ENCODE measurements around the gene SPRR1B. TPM values are rescaled to one million over a fixed set of nuclear protein-coding genes. Genes with fewer than 3 reads are reported as not detected.

Gene SPRR1B
- total RNA-seq, 1 experiment from 2014 or later: not detected

DNA sequence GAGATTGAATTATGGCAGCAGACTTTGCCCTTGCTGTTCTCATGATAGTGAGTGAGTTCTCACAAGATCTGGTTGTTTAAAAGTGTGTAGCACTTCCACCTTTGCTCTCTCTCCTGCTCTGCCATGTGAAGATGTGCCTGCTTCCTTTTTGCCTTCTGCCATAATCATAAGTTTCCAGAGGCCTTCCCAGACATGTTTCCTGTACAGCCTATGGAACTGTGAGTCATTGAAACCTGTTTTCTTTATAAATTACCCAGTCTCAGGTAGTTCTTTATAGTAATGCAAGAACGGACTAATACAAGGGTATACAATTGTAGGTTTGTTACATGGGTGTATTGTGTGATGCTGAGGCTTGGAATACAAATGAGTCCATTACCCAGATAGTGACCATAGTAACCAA lies 4.2 kb downstream of the SPRR1B start:
- Mint-ChIP-seq H3K27ac (no peak overlapping the region), H3K9me3 (no peaks in the 10 kb centered on the region), H3K4me1 (peaks cover 14% of the 10 kb centered on the region), H3K4me3 (no peak overlapping the region), H3K36me3 (no peaks in the 10 kb centered on the region), H3K27me3 (ENCODE audit: low read depth) (no peaks in the 10 kb centered on the region)
- CTCF ChIA-PET: interaction anchor here (2.1 kb wide), 1 partner anchor 157 kb away, joined by 7 read pairs; no protein-coding TSS in a partner anchor
- POLR2A ChIA-PET: no interaction called here
- TF ChIP-seq MYBL2 (CRISPR knock-in tag; IDR thresholded peaks at IDR 0.05): no peak
- ATAC-seq (no peak), DNase-seq (ENCODE audit: low spot score) (no peak)

DNA sequence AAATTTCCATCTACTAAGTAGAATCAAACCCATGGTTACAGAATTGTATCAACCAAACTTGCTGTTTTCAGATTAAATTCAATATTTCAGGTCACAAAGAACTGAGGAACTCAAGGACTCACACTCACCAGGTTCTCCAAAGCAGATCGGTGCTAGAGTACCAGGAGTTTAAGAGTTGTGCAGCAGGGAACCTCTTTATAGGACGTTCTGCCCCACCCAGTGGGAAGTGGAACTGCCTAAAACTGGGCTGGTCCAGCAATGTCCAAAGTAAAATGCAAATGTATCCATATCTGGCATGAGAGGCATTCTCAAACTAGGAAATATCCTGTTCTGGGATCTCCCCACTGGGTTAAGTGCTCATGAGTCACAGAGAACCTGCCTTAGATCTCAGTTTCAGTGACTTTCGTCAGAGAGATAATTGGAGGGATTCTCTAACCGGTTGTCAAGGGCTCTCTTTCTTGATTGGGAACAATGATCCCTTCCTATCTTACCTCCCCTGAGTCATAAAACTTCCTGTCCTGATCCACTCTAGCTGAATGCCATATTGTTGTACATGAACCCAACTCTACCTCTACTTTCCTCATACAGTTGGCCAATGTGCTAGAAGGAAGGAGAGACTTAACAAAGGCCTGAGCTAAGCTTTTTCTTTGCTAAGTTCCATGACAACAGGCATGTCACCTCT lies 10.1 kb downstream of the SPRR1B start, which contains the start of gene SPRR2D:
Gene SPRR2D (minus strand): TSS at position 171 of the 682 bp plus-strand sequence. CDS start 774 bp downstream, outside the sequence.
- no peaks in the 10 kb centered on the region for H3K27me3 Mint-ChIP-seq (ENCODE audit: low read depth)
- ChIA-PET CTCF (interaction anchor here (1.1 kb wide), 1 partner anchor 81 kb away, joined by 3 read pairs; no protein-coding TSS in a partner anchor), POLR2A (no interaction called here)
- H3K9me3 Mint-ChIP-seq: no peaks in the 10 kb centered on the region
- H3K4me1 Mint-ChIP-seq: peaks cover 4% of the 10 kb centered on the region; the same call in 1 of the 2 replicates
- TF ChIP-seq ZNF219 (CRISPR knock-in tag; IDR thresholded peaks at IDR 0.05; ENCODE audit: borderline replicate concordance): no peak
- no peak for TF ChIP-seq IRF1 (CRISPR knock-in tag; IDR thresholded peaks at IDR 0.05)
- TF ChIP-seq, protein P1, sequence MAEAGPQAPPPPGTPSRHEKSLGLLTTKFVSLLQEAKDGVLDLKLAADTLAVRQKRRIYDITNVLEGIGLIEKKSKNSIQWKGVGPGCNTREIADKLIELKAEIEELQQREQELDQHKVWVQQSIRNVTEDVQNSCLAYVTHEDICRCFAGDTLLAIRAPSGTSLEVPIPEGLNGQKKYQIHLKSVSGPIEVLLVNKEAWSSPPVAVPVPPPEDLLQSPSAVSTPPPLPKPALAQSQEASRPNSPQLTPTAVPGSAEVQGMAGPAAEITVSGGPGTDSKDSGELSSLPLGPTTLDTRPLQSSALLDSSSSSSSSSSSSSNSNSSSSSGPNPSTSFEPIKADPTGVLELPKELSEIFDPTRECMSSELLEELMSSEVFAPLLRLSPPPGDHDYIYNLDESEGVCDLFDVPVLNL (CRISPR knock-in tag; IDR thresholded peaks at IDR 0.05; ENCODE audit: borderline replicate concordance, low read depth): no peak
- no peak for TF ChIP-seq GTF2I (CRISPR knock-in tag; conservative IDR thresholded peaks at IDR 0.05)
- TF ChIP-seq, protein P2, sequence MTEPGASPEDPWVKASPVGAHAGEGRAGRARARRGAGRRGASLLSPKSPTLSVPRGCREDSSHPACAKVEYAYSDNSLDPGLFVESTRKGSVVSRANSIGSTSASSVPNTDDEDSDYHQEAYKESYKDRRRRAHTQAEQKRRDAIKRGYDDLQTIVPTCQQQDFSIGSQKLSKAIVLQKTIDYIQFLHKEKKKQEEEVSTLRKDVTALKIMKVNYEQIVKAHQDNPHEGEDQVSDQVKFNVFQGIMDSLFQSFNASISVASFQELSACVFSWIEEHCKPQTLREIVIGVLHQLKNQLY (CRISPR knock-in tag; IDR thresholded peaks at IDR 0.05): no peak
- TF ChIP-seq NR1H2 (CRISPR knock-in tag; IDR thresholded peaks at IDR 0.05): no peak
- no peak for TF ChIP-seq OVOL2 (CRISPR knock-in tag; IDR thresholded peaks at IDR 0.05; ENCODE audit: borderline replicate concordance)
- TF ChIP-seq GABPB1 (CRISPR knock-in tag; IDR thresholded peaks at IDR 0.05): no peak
- TF ChIP-seq ATF2 (CRISPR knock-in tag; IDR thresholded peaks at IDR 0.05; ENCODE audit: borderline replicate concordance, low read depth): no peak
- TF ChIP-seq JAZF1 (CRISPR knock-in tag; IDR thresholded peaks at IDR 0.05): no peak
- no peak for TF ChIP-seq ETV6 (CRISPR knock-in tag; IDR thresholded peaks at IDR 0.05)
- TF ChIP-seq, protein P3, sequence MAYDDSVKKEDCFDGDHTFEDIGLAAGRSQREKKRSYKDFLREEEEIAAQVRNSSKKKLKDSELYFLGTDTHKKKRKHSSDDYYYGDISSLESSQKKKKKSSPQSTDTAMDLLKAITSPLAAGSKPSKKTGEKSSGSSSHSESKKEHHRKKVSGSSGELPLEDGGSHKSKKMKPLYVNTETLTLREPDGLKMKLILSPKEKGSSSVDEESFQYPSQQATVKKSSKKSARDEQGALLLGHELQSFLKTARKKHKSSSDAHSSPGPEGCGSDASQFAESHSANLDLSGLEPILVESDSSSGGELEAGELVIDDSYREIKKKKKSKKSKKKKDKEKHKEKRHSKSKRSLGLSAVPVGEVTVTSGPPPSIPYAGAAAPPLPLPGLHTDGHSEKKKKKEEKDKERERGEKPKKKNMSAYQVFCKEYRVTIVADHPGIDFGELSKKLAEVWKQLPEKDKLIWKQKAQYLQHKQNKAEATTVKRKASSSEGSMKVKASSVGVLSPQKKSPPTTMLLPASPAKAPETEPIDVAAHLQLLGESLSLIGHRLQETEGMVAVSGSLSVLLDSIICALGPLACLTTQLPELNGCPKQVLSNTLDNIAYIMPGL (CRISPR knock-in tag; IDR thresholded peaks at IDR 0.05): no peak
- no peak for ATAC-seq
- no peak within 1 kb of the TSS for H3K4me3 Mint-ChIP-seq
- DNase-seq (ENCODE audit: low spot score): no peak
- no peak within 1 kb of the TSS for H3K27ac Mint-ChIP-seq
- no peaks in the 10 kb centered on the region for H3K36me3 Mint-ChIP-seq

- ChIA-PET POLR2A (no interaction called here), CTCF (no interaction called here)
- no peak overlapping the region for H3K4me3 Mint-ChIP-seq
- H3K27ac Mint-ChIP-seq: no peak overlapping the region
- TF ChIP-seq HMGA2 (CRISPR knock-in tag; IDR thresholded peaks at IDR 0.05) (no peak), PRRX2 (CRISPR knock-in tag; IDR thresholded peaks at IDR 0.05) (no peak), SP1 (CRISPR knock-in tag; conservative IDR thresholded peaks at IDR 0.05) (no peak), EMX1 (CRISPR knock-in tag; IDR thresholded peaks at IDR 0.05) (no peak), NFATC4 (CRISPR knock-in tag; IDR thresholded peaks at IDR 0.05) (no peak)
- TF ChIP-seq, protein P2 (CRISPR knock-in tag; IDR thresholded peaks at IDR 0.05): no peak
- TF ChIP-seq, protein P3 (CRISPR knock-in tag; IDR thresholded peaks at IDR 0.05): no peak
- TF ChIP-seq, protein P4, sequence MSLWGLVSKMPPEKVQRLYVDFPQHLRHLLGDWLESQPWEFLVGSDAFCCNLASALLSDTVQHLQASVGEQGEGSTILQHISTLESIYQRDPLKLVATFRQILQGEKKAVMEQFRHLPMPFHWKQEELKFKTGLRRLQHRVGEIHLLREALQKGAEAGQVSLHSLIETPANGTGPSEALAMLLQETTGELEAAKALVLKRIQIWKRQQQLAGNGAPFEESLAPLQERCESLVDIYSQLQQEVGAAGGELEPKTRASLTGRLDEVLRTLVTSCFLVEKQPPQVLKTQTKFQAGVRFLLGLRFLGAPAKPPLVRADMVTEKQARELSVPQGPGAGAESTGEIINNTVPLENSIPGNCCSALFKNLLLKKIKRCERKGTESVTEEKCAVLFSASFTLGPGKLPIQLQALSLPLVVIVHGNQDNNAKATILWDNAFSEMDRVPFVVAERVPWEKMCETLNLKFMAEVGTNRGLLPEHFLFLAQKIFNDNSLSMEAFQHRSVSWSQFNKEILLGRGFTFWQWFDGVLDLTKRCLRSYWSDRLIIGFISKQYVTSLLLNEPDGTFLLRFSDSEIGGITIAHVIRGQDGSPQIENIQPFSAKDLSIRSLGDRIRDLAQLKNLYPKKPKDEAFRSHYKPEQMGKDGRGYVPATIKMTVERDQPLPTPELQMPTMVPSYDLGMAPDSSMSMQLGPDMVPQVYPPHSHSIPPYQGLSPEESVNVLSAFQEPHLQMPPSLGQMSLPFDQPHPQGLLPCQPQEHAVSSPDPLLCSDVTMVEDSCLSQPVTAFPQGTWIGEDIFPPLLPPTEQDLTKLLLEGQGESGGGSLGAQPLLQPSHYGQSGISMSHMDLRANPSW (CRISPR knock-in tag; conservative IDR thresholded peaks at IDR 0.05; ENCODE audit: low read depth): no peak
- no peak for ATAC-seq
- no peaks in the 10 kb centered on the region for H3K27me3 Mint-ChIP-seq (ENCODE audit: low read depth)
- H3K36me3 Mint-ChIP-seq: no peaks in the 10 kb centered on the region
- no peaks in the 10 kb centered on the region for H3K4me1 Mint-ChIP-seq
- DNase-seq (ENCODE audit: low spot score): no peak
- peaks cover 17% of the 10 kb centered on the region for H3K9me3 Mint-ChIP-seq
Measured at GRCh38 chr1:153049211-153049610, 18.2 kb downstream of the SPRR1B start.

All from WTC11 (cell line).